HepG2 (cell line): ENCODE measurements around the gene TRPM6. TPM values are rescaled to one million over a fixed set of nuclear protein-coding genes. Genes with fewer than 3 reads are reported as not detected.

ENCODE experiments used
- ARHGAP35 ChIP-seq: sonication (generic); formaldehyde crosslinking; IDR thresholded peaks from 2 replicates; pipeline ENCODE4 v1.9.0; 2022; ENCODE audit warnings: mild to moderate bottlenecking, inconsistent platforms, moderate library complexity, missing genetic modification reagents, borderline replicate concordance
- BRD4 ChIP-seq: sonication (generic); formaldehyde crosslinking; IDR thresholded peaks from 2 replicates; pipeline ENCODE4 v1.4.0; 2020; ENCODE audit warnings: missing genetic modification reagents
- CBX1 ChIP-seq: IDR thresholded peaks from one replicate; pipeline ENCODE4 v1.6.1; 2016; ENCODE audit warnings: antibody characterized with exemption, low read depth
- DR1 ChIP-seq: sonication (generic); formaldehyde crosslinking; IDR thresholded peaks from 2 replicates; pipeline ENCODE4 v1.8.0; 2021; ENCODE audit warnings: mild to moderate bottlenecking, missing genetic modification reagents, inconsistent platforms
- EHMT2 ChIP-seq: fragments of 200-600 bp; sonication (generic); IDR thresholded peaks from 2 replicates; pipeline ENCODE4 v1.7.0; 2017; ENCODE audit warnings: antibody characterized with exemption, low read depth, low read length, borderline replicate concordance
- ELF4 ChIP-seq: sonication (generic); formaldehyde crosslinking; IDR thresholded peaks from 2 replicates; pipeline ENCODE4 v1.5.0; 2020; ENCODE audit warnings: missing genetic modification reagents, mild to moderate bottlenecking, moderate library complexity, borderline replicate concordance
- GABPA ChIP-seq, 2 experiments: IDR thresholded peaks; 2 replicates each; pipeline ENCODE4 v1.6.1; 2011 to 2016; ENCODE audit warnings: low read depth in 2 of 2, low read length in 1 of 2, missing biosample characterization in 1 of 2, missing genetic modification characterization in 1 of 2
- GPN1 ChIP-seq: sonication (generic); formaldehyde crosslinking; IDR thresholded peaks from 2 replicates; pipeline ENCODE4 v1.5.1; 2020; ENCODE audit warnings: missing genetic modification reagents, borderline replicate concordance
- HOXA7 ChIP-seq: sonication (generic); formaldehyde crosslinking; IDR thresholded peaks from 2 replicates; pipeline ENCODE4 v1.8.1; 2022; ENCODE audit warnings: mild to moderate bottlenecking, missing genetic modification reagents, moderate library complexity
- KLF6 ChIP-seq: IDR thresholded peaks from 2 replicates; pipeline ENCODE4 v1.8.0; 2016; ENCODE audit warnings: missing biosample characterization, missing genetic modification reagents
- MED8 ChIP-seq: sonication (generic); formaldehyde crosslinking; IDR thresholded peaks from 2 replicates; pipeline ENCODE4 v1.8.1; 2023; ENCODE audit warnings: mild to moderate bottlenecking, missing genetic modification reagents; ENCODE audit not compliant: insufficient replicate concordance
- MIXL1 ChIP-seq: IDR thresholded peaks from 2 replicates; pipeline ENCODE4 v1.6.1; 2016
- NFIB ChIP-seq: sonication (generic); formaldehyde crosslinking; IDR thresholded peaks from 2 replicates; pipeline ENCODE4 v1.9.0; 2021; ENCODE audit warnings: missing genetic modification reagents, mild to moderate bottlenecking, borderline replicate concordance
- NKX3-1 ChIP-seq: sonication (generic); formaldehyde crosslinking; IDR thresholded peaks from 2 replicates; pipeline ENCODE4 v1.5.0; 2020; ENCODE audit warnings: missing genetic modification reagents
- POGZ ChIP-seq: sonication (generic); formaldehyde crosslinking; IDR thresholded peaks from 2 replicates; pipeline ENCODE4 v1.4.0; 2020; ENCODE audit warnings: mild to moderate bottlenecking, missing genetic modification reagents
- RERE ChIP-seq: IDR thresholded peaks from 2 replicates; pipeline ENCODE4 v1.6.1; 2016; ENCODE audit warnings: low read depth, missing genetic modification reagents, missing compliant biosample characterization
- SIN3B ChIP-seq: fragments of 150-350 bp; IDR thresholded peaks from 2 replicates; pipeline ENCODE4 v1.6.1; 2014; ENCODE audit warnings: low read length
- STAG1 ChIP-seq: sonication (generic); formaldehyde crosslinking; IDR thresholded peaks from 2 replicates; pipeline ENCODE4 v1.4.0; 2020; ENCODE audit warnings: missing genetic modification reagents
- SYNCRIP ChIP-seq: fragments of 200-400 bp; formaldehyde crosslinking; IDR thresholded peaks from 2 replicates; pipeline ENCODE4 v1.6.1; 2018; ENCODE audit warnings: mild to moderate bottlenecking, low read depth, low read length; ENCODE audit not compliant: insufficient read depth
- YY1 ChIP-seq: IDR thresholded peaks from 2 replicates; pipeline ENCODE4 v1.6.1; 2011; ENCODE audit warnings: low read length, low read depth, moderate library complexity, mild to moderate bottlenecking; ENCODE audit not compliant: insufficient read depth, insufficient replicate concordance
- ZFY ChIP-seq: sonication (generic); formaldehyde crosslinking; IDR thresholded peaks from 2 replicates; pipeline ENCODE4 v1.4.0; 2020; ENCODE audit warnings: missing genetic modification reagents
- ZNF34 ChIP-seq: sonication (generic); formaldehyde crosslinking; IDR thresholded peaks from 2 replicates; pipeline ENCODE4 v1.4.0; 2020; ENCODE audit warnings: mild to moderate bottlenecking, missing genetic modification reagents, borderline replicate concordance
- ZNF652 ChIP-seq: IDR thresholded peaks from 2 replicates; pipeline ENCODE4 v1.6.1; 2016; ENCODE audit warnings: low read depth, borderline replicate concordance
- ZNF747 ChIP-seq: sonication (generic); formaldehyde crosslinking; IDR thresholded peaks from 2 replicates; pipeline ENCODE4 v1.8.1; 2023; ENCODE audit warnings: missing genetic modification reagents, mild to moderate bottlenecking, borderline replicate concordance
- ZNF75D ChIP-seq: sonication (generic); formaldehyde crosslinking; IDR thresholded peaks from 2 replicates; pipeline ENCODE4 v1.8.1; 2023; ENCODE audit warnings: missing genetic modification reagents, mild to moderate bottlenecking, borderline replicate concordance
- ZNF788 ChIP-seq: sonication (generic); formaldehyde crosslinking; IDR thresholded peaks from 2 replicates; pipeline ENCODE4 v1.5.0; 2020; ENCODE audit warnings: mild to moderate bottlenecking, missing genetic modification reagents, borderline replicate concordance
- polyA plus RNA-seq, 8 experiments: library from polyadenylated mRNA; depleted of rRNA in 3 of 8; stranded (reverse) in 7 of 8; unstranded in 1 of 8; fragments of >200 nt; fragmentation: Illumina TruSeq in 4 of 8; extraction: Trizol in 4 of 8; gene quantifications; 2 replicates each; pipeline versions ENCODE4 v1.2.1 to v1.2.3, GENCODE V29; 2011 to 2016; ENCODE audit warnings: low read depth in 4 of 8, missing spikeins in 1 of 8, mixed read lengths in 1 of 8; ENCODE audit not compliant: insufficient read depth in 1 of 8
- total RNA-seq, 5 experiments: library from RNA; depleted of rRNA; stranded (reverse); fragments of >200 nt; fragmentation: Illumina TruSeq; extraction: Trizol; gene quantifications; 2 replicates each; pipeline ENCODE4 v1.2.3, GENCODE V29; 2016; ENCODE audit warnings: low read depth in 1 of 5
- TF ChIP-seq, protein P1 (sequence below): IDR thresholded peaks from 2 replicates; pipeline ENCODE4 v1.6.1; 2012; ENCODE audit warnings: inconsistent platforms

TRPM6 gene
- total and polyA plus RNA-seq, 2 of the 13 experiments (the other 11 are each of a cell fraction or from before 2014, with no cell fraction given): 0.01 to 0.09 TPM

DNA sequence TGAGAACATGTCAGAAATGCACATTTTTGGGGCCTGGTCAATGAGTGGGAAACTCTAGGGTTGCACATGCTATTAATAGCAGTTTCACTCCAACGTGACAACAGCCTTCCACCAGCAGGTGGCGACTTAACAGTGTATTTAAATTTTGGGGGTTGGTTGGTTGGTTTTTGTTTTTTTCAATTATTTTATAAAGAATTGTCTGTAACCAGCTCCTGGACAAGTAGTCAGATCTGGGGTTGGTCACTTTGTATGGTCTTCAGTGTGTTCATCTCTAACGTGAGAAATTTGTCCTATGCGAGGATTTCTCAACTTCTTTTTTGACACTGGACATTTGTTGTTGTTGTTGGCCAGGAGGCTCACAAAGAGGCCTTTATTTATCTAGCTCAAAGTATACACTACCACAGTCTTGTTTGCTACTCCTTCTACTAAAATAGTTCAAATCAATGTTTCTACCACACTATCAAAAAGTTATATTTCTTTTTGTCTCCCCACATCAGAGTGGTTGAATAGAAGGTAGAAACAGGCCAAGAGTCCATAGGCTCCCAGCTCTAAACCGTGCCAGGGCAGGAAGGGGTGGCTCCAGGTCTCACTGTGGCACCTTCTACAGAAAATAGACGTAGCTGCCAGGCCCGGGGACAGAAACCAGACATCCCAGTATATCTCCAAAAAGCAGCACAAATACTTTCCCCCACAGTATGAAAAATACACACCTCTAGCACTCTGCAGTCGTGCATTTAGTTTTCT is 110.4 kb downstream of the TRPM6 start (continued):
- TF ChIP-seq MED8 (CRISPR knock-in tag): no peak
- TF ChIP-seq BRD4 (CRISPR knock-in tag): no peak
- no peak for TF ChIP-seq GABPA (IDR thresholded peaks at IDR 0.05; ENCODE audit: low read depth, low read length)
- no peak for TF ChIP-seq GABPA (CRISPR knock-in tag; IDR thresholded peaks at IDR 0.05; ENCODE audit: low read depth)
- TF ChIP-seq CBX1: no peak
- no peak for TF ChIP-seq RERE
- no peak for TF ChIP-seq NFIB
- TF ChIP-seq ELF4 (CRISPR knock-in tag): no peak
- no peak for TF ChIP-seq YY1
- no peak for TF ChIP-seq ZNF747 (CRISPR knock-in tag)
- no peak for TF ChIP-seq SIN3B
- TF ChIP-seq NKX3-1 (CRISPR knock-in tag): no peak
- no peak for TF ChIP-seq ARHGAP35 (CRISPR knock-in tag)
- TF ChIP-seq ZNF788 (CRISPR knock-in tag): no peak
- no peak for TF ChIP-seq ZNF75D (CRISPR knock-in tag)
- TF ChIP-seq STAG1 (CRISPR knock-in tag): peak; percentile 68
- no peak for TF ChIP-seq GPN1 (CRISPR knock-in tag)
- TF ChIP-seq KLF6 (CRISPR knock-in tag): no peak
- TF ChIP-seq EHMT2: peak; percentile 69; the same call in 1 of the 2 replicates
- TF ChIP-seq DR1: no peak
- TF ChIP-seq ZFY (CRISPR knock-in tag): peak; percentile 37; the same call in 1 of the 2 replicates
- no peak for TF ChIP-seq ZNF34 (CRISPR knock-in tag)
- TF ChIP-seq POGZ: peak; percentile 20; the same call in 1 of the 2 replicates
- no peak for TF ChIP-seq SYNCRIP
- TF ChIP-seq, protein P1, sequence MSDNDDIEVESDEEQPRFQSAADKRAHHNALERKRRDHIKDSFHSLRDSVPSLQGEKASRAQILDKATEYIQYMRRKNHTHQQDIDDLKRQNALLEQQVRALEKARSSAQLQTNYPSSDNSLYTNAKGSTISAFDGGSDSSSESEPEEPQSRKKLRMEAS: peak; percentile 42; the same call in 1 of the 2 replicates
- no peak for TF ChIP-seq HOXA7 (CRISPR knock-in tag)
- 0 out of 2 replicates have a peak, but pooled peaks have one; percentile 41 for TF ChIP-seq MIXL1 (CRISPR knock-in tag)
- peak; percentile 43; the same call in 1 of the 2 replicates for TF ChIP-seq ZNF652 (CRISPR knock-in tag)
